Ishikawa (cell line): Measurements from ENCODE around the gene USP17L12.
"Not testable (repeated sequence)": the region's sequence is repeated elsewhere in the genome, so short reads cannot be mapped to it uniquely, and the experiment has no call there.

Experiments used
- CREB1 ChIP-seq: IDR thresholded peaks from 2 replicates; pipeline ENCODE4 v1.6.1; 2012; ENCODE audit warnings: low read depth
- EP300 ChIP-seq: IDR thresholded peaks from 2 replicates; pipeline ENCODE4 v1.6.1; 2012; ENCODE audit warnings: borderline replicate concordance
- FOXM1 ChIP-seq: IDR thresholded peaks from 2 replicates; pipeline ENCODE4 v1.6.1; 2012; ENCODE audit warnings: low read depth, borderline replicate concordance
- MAX ChIP-seq: IDR thresholded peaks from 2 replicates; pipeline ENCODE4 v1.6.1; 2012
- NFIC ChIP-seq: IDR thresholded peaks from 2 replicates; pipeline ENCODE4 v1.6.1; 2012
- RAD21 ChIP-seq: IDR thresholded peaks from 2 replicates; pipeline ENCODE4 v1.6.1; 2012; ENCODE audit warnings: low read depth
- REST ChIP-seq: IDR thresholded peaks from 2 replicates; pipeline ENCODE4 v1.6.1; 2012; ENCODE audit warnings: low read depth, mild to moderate bottlenecking
- USF1 ChIP-seq: IDR thresholded peaks from 2 replicates; pipeline ENCODE4 v1.6.1; 2012
- YY1 ChIP-seq: IDR thresholded peaks from 2 replicates; pipeline ENCODE4 v1.6.1; 2012; ENCODE audit warnings: low read depth

GRCh38 chr4:9243579-9243978 lies 23.6 kb downstream of the USP17L12 start, which contains the start of gene USP17L17:
- TF ChIP-seq CREB1, MAX, YY1, USF1, RAD21, EP300, REST, FOXM1, NFIC: not testable (repeated sequence)
